Esophagus (tissue), 2 donors: ENCODE results near the gene GNAO1. TPM values are rescaled to one million over a fixed set of nuclear protein-coding genes. Genes with fewer than 3 reads are reported as not detected.
A peak's percentile ranks its signal among the peaks of the same experiment; 100 is the strongest.

Source experiments
- H3K27ac ChIP-seq, 2 donors: one replicate each; pipeline ENCODE4 v1.5.1; 2013; ENCODE audit warnings: low read depth in 2 of 2, mild to moderate bottlenecking in 2 of 2, inconsistent platforms in 1 of 2, low read length in 1 of 2, moderate library complexity in 1 of 2
- H3K27me3 ChIP-seq, 2 donors: one replicate each; pipeline ENCODE4 v1.6.1; 2013; ENCODE audit warnings: low read length in 2 of 2, control low read depth in 1 of 2, mild to moderate bottlenecking in 1 of 2; ENCODE audit not compliant: insufficient read depth in 2 of 2, control insufficient read depth in 1 of 2
- H3K36me3 ChIP-seq, 2 donors: one replicate each; pipeline ENCODE4 v1.6.1; 2013; ENCODE audit warnings: low read length in 1 of 2; ENCODE audit not compliant: control insufficient read depth in 2 of 2, insufficient read depth in 2 of 2
- H3K4me1 ChIP-seq, 2 donors: one replicate each; pipeline ENCODE4 v1.6.1; 2013; ENCODE audit warnings: low read length in 1 of 2; ENCODE audit not compliant: control insufficient read depth in 2 of 2, insufficient read depth in 2 of 2
- H3K4me3 ChIP-seq, 2 donors: one replicate each; pipeline ENCODE4 v1.5.1; 2013; ENCODE audit warnings: low read length in 2 of 2, mild to moderate bottlenecking in 2 of 2, low read depth in 1 of 2, moderate library complexity in 1 of 2
- H3K9me3 ChIP-seq, 2 donors: one replicate each; pipeline ENCODE4 v1.6.1; 2013; ENCODE audit warnings: mild to moderate bottlenecking in 2 of 2, low read depth in 1 of 2, low read length in 1 of 2, moderate library complexity in 1 of 2; ENCODE audit not compliant: control insufficient read depth in 2 of 2, insufficient read depth in 1 of 2
- WGBS, 2 donors: extraction: QIAGEN DNeasy Blood & Tissue Kit; methylation state at CpG; one replicate each; pipeline ENCODE4 v1.1.7; 2013; 5-methylcytosine and 5-hydroxymethylcytosine counted together
- polyA plus RNA-seq, 2 donors: library from polyadenylated mRNA; stranded (reverse); fragments of 200-250 nt; gene quantifications; one replicate each; pipeline ENCODE4 v1.2.3, GENCODE V29; 2013
- donor health status: healthy with polysubstance abuse.
- donor health status: Bipolar disorder and iron deficiency.

Gene GNAO1
- polyA plus RNA-seq, 2 donors: 0.75 to 1.0 TPM

- H3K36me3 ChIP-seq: no peaks in the 10 kb centered on the region
- 47 to 55% methylated on average over 7 of the region's 7 CpGs for WGBS, 2 donors
- H3K9me3 ChIP-seq: no peaks in the 10 kb centered on the region
- H3K27me3 ChIP-seq: no peaks in the 10 kb centered on the region
- peak overlapping the region in 1 of 2 donors; percentile 57 for H3K27ac ChIP-seq
- no peak overlapping the region for H3K4me3 ChIP-seq
- H3K4me1 ChIP-seq: peaks cover 3 to 7% of the 10 kb centered on the region in 2 donors
These were observed 107.8 kb downstream of the GNAO1 start for GRCh38 chr16:56298948-56299596.

GRCh38 chr16:56300242-56300623 lies 108.9 kb downstream of the GNAO1 start:
- peaks cover 3 to 7% of the 10 kb centered on the region in 2 donors for H3K4me1 ChIP-seq

GRCh38 chr16:56300891-56301850 lies 109.9 kb downstream of the GNAO1 start:
- 59 to 65% methylated on average over 14 of the region's 14 CpGs for WGBS, 2 donors
- Histone ChIP-seq H3K4me3 (no peak overlapping the region), H3K4me1 (peaks cover 3 to 7% of the 10 kb centered on the region in 2 donors), H3K27me3 (no peaks in the 10 kb centered on the region), H3K9me3 (no peaks in the 10 kb centered on the region), H3K36me3 (no peaks in the 10 kb centered on the region), H3K27ac (no peak overlapping the region)

More at GRCh38 chr16:56300242-56300623, 108.9 kb downstream of the GNAO1 start:
- H3K9me3 ChIP-seq: no peaks in the 10 kb centered on the region
- 68 to 70% methylated on average over 4 of the region's 4 CpGs for WGBS, 2 donors
- no peak overlapping the region for H3K27ac ChIP-seq
- H3K36me3 ChIP-seq: no peaks in the 10 kb centered on the region
- H3K4me3 ChIP-seq: no peak overlapping the region
- no peaks in the 10 kb centered on the region for H3K27me3 ChIP-seq

DNA sequence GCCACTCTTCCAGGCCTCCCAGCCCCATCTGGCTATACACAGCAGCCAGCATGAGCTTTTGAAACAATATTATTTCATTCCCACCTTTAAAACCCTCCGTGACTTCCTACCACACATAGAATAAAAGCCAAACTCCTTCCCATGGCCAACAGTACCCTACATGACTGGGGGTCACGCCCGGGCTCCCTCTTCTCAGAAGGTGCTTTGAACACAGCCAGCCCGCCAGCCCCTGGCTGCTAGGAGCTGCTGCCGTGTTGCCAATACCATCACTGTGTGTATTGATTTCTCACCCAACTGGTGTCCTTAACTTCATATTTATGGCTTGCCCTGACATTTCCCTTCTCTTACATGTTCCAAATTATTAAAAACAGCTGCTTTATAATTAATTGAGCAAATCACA lies 111.2 kb downstream of the GNAO1 start:
- H3K9me3 ChIP-seq: no peaks in the 10 kb centered on the region
- no peaks in the 10 kb centered on the region for H3K36me3 ChIP-seq
- H3K4me3 ChIP-seq: no peak overlapping the region
- H3K27ac ChIP-seq: no peak overlapping the region
- H3K4me1 ChIP-seq: peaks cover 3 to 7% of the 10 kb centered on the region in 2 donors
- H3K27me3 ChIP-seq: no peaks in the 10 kb centered on the region
- 87 to 90% methylated on average over 5 of the region's 5 CpGs for WGBS, 2 donors

DNA sequence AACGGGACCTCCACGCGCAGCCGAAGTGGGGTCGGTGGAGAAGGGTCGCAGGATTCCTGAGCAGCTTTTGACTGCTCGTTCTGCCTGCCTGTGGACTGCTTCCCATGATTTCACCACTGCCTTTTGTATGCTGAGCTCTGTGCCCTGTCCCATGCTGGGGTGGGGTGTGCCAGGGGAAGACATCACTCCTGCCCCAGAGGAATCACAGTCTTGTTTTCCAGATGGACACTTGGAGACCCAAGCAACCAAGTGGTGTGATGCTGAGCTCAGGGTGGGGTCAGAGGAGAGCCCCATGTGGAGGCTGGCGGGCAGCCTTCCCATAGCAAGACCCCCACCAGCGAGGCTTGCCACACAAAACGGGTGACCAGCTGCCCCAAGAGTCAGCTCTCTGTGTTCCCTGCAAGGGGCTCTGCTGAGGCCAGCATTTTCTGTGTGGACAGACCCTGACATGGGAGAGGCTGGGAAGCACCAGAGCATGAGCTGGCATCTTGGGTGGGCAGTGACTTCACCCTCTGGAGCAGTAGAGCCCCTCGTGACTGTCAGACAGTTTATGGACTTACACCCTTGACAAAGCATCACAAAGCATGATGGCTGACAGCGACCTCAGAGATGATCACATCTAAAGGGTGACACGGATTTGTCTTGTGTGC lies 111.9 kb downstream of the GNAO1 start:
- no peak overlapping the region for H3K27ac ChIP-seq
- 91 to 92% methylated on average over 13 of the region's 13 CpGs for WGBS, 2 donors
- peaks cover 3 to 7% of the 10 kb centered on the region in 2 donors for H3K4me1 ChIP-seq
- H3K36me3 ChIP-seq: no peaks in the 10 kb centered on the region
- no peak overlapping the region for H3K4me3 ChIP-seq
- H3K9me3 ChIP-seq: no peaks in the 10 kb centered on the region
- no peaks in the 10 kb centered on the region for H3K27me3 ChIP-seq

DNA sequence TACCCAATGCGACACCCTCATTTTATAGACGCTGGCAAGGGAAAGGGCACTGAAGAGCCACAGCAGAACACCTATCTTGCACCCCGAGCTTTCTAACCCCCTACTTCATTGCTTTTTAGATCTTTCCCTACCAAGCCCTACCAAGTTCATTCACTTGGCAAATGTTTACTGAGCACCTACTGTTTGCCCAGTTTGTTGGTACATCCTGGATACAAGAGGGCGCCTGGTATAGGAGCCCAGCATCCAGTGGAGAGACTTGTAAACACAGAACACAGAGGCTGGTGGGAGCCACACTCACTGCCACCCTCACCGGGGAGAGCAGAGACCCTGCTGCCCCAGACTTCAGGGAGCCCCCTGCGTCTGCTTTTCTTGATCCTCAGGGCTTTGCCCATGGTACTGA lies 112.6 kb downstream of the GNAO1 start:
- H3K4me1 ChIP-seq: peaks cover 3 to 7% of the 10 kb centered on the region in 2 donors
- 83 to 90% methylated on average over 6 of the region's 6 CpGs for WGBS, 2 donors

GRCh38 chr16:56305956-56306565 lies 114.8 kb downstream of the GNAO1 start:
- 62 to 75% methylated on average over 9 of the region's 9 CpGs for WGBS, 2 donors
- Histone ChIP-seq H3K27me3 (no peaks in the 10 kb centered on the region), H3K4me3 (no peak overlapping the region), H3K36me3 (no peaks in the 10 kb centered on the region), H3K9me3 (no peaks in the 10 kb centered on the region), H3K27ac (no peak overlapping the region), H3K4me1 (peaks cover 0 to 7% of the 10 kb centered on the region in 2 donors)

More for the DNA sequence above, 112.6 kb downstream of the GNAO1 start:
- Histone ChIP-seq H3K27me3 (no peaks in the 10 kb centered on the region), H3K4me3 (no peak overlapping the region), H3K36me3 (no peaks in the 10 kb centered on the region), H3K9me3 (no peaks in the 10 kb centered on the region), H3K27ac (no peak overlapping the region)

DNA sequence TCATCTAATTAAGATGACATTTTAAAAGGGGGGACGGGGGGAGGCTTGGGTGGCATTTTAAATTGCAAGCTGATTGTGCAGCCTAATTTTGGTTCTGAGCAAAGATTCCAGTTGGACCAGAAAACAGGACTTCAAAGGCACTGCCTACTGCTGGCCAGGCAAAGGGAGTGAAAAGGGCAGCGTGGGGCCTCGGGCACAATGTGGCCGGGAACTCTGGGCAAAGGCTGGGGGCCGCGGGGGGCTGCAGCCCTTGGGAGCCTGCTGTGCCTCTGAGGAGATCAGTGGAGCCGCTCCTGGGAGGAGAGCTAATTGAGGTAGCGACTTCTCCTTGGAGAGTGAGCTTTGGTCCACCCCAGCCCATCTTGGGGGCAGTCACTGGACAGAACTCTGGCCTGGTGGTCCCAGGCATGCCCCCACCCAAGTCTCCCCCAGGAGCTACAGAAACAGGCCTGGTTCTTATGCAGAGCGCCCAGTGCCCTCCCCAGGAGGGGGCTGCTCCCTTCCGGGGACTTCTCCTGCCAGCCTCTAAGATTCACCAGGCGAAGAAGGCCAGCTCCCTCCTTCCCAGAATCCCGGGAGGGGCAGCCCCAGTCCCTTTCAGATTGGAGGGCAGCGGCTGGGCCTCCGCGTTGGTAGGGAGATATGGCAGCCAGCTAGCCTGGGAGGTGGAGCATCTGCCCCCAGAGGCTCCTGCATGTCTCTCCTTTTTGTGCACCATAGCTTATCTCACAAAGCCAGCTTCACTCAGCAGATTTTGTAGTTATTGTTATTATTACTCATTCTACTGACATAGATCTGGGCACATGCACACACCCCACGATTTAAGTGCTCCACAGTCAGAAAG lies 115.6 kb downstream of the GNAO1 start:
- Histone ChIP-seq H3K4me3 (no peak overlapping the region), H3K27me3 (no peaks in the 10 kb centered on the region), H3K4me1 (peaks cover 0 to under 1% of the 10 kb centered on the region in 2 donors), H3K9me3 (no peaks in the 10 kb centered on the region), H3K27ac (no peak overlapping the region), H3K36me3 (no peaks in the 10 kb centered on the region)
- 71 to 75% methylated on average over 16 of the region's 16 CpGs for WGBS, 2 donors
